ENCODE results near the gene CD81.

Gene CD81

GRCh38 chr11:2420502-2421225, 43.6 kb downstream of the CD81 start:
- Histone ChIP-seq H3K27me3 (ENCODE audit: insufficient read depth, poor library complexity, severe bottlenecking) (no peaks in the 10 kb centered on the region), H3K4me3 (ENCODE audit: severe bottlenecking) (no peak overlapping the region), H3K36me3 (ENCODE audit: low read depth) (no peaks in the 10 kb centered on the region), H3K4me1 (ENCODE audit: insufficient read depth, poor library complexity, severe bottlenecking) (no peaks in the 10 kb centered on the region), H3K9me3 (ENCODE audit: severe bottlenecking) (no peaks in the 10 kb centered on the region), H3K27ac (ENCODE audit: poor library complexity, severe bottlenecking) (no peak overlapping the region)
- TF ChIP-seq, protein P1, sequence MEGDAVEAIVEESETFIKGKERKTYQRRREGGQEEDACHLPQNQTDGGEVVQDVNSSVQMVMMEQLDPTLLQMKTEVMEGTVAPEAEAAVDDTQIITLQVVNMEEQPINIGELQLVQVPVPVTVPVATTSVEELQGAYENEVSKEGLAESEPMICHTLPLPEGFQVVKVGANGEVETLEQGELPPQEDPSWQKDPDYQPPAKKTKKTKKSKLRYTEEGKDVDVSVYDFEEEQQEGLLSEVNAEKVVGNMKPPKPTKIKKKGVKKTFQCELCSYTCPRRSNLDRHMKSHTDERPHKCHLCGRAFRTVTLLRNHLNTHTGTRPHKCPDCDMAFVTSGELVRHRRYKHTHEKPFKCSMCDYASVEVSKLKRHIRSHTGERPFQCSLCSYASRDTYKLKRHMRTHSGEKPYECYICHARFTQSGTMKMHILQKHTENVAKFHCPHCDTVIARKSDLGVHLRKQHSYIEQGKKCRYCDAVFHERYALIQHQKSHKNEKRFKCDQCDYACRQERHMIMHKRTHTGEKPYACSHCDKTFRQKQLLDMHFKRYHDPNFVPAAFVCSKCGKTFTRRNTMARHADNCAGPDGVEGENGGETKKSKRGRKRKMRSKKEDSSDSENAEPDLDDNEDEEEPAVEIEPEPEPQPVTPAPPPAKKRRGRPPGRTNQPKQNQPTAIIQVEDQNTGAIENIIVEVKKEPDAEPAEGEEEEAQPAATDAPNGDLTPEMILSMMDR (IDR thresholded peaks at IDR 0.05; ENCODE audit: poor library complexity, severe bottlenecking), result peak; percentile 81
- DNase-seq (ENCODE audit: low spot score), result no peak
- ATAC-seq (ENCODE audit: low read depth), result peak; percentile 90

GRCh38 chr11:2421226-2421994, 44.3 kb downstream of the CD81 start:
- no peak overlapping the region for H3K27ac ChIP-seq (ENCODE audit: poor library complexity, severe bottlenecking)
- H3K9me3 ChIP-seq (ENCODE audit: severe bottlenecking), result no peaks in the 10 kb centered on the region
- DNase-seq (ENCODE audit: low spot score) (no peak), ATAC-seq (ENCODE audit: low read depth) (no peak)
- TF ChIP-seq, protein P1 (IDR thresholded peaks at IDR 0.05; ENCODE audit: poor library complexity, severe bottlenecking), result no peak
- H3K36me3 ChIP-seq (ENCODE audit: low read depth), result no peaks in the 10 kb centered on the region
- no peaks in the 10 kb centered on the region for H3K4me1 ChIP-seq (ENCODE audit: insufficient read depth, poor library complexity, severe bottlenecking)
- no peak overlapping the region for H3K4me3 ChIP-seq (ENCODE audit: severe bottlenecking)
- H3K27me3 ChIP-seq (ENCODE audit: insufficient read depth, poor library complexity, severe bottlenecking), result no peaks in the 10 kb centered on the region

DNA sequence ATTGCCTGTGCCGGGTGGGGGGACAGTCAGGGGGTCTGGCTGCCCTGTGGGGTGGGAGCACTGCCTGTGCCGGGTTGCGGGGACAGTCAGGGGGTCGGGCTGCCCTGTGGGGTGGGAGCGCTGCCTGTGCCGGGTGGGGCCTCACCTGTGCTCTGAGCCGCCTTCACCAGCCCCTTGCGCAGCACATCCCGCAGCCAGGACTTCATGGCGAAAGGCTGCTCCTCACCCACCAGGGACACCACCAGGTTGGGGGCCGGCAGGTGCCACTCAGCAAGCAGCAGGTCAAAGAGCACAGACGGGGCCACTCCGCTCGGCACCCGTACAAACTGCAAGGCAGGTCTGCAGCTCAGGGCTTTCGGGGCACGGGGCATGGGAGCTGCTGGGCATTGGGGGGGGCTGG, 44.9 kb downstream of the CD81 start:
- no peak for DNase-seq (ENCODE audit: low spot score)
- Histone ChIP-seq H3K36me3 (ENCODE audit: low read depth) (no peaks in the 10 kb centered on the region), H3K4me1 (ENCODE audit: insufficient read depth, poor library complexity, severe bottlenecking) (no peaks in the 10 kb centered on the region), H3K27ac (ENCODE audit: poor library complexity, severe bottlenecking) (no peak overlapping the region), H3K27me3 (ENCODE audit: insufficient read depth, poor library complexity, severe bottlenecking) (no peaks in the 10 kb centered on the region), H3K4me3 (ENCODE audit: severe bottlenecking) (no peak overlapping the region), H3K9me3 (ENCODE audit: severe bottlenecking) (no peaks in the 10 kb centered on the region)
- TF ChIP-seq, protein P1 (IDR thresholded peaks at IDR 0.05; ENCODE audit: poor library complexity, severe bottlenecking), result no peak
- ATAC-seq (ENCODE audit: low read depth), result no peak

- DNase-seq (ENCODE audit: low spot score) (no peak), ATAC-seq (ENCODE audit: low read depth) (no peak)
- Histone ChIP-seq H3K36me3 (ENCODE audit: low read depth) (no peaks in the 10 kb centered on the region), H3K27ac (ENCODE audit: poor library complexity, severe bottlenecking) (no peak overlapping the region), H3K27me3 (ENCODE audit: insufficient read depth, poor library complexity, severe bottlenecking) (no peaks in the 10 kb centered on the region), H3K4me1 (ENCODE audit: insufficient read depth, poor library complexity, severe bottlenecking) (no peaks in the 10 kb centered on the region), H3K4me3 (ENCODE audit: severe bottlenecking) (no peak overlapping the region), H3K9me3 (ENCODE audit: severe bottlenecking) (no peaks in the 10 kb centered on the region)
- TF ChIP-seq, protein P1 (IDR thresholded peaks at IDR 0.05; ENCODE audit: poor library complexity, severe bottlenecking), result no peak
Observed at GRCh38 chr11:2422461-2423156, 45.5 kb downstream of the CD81 start.

Measured in RWPE2 (cell line).